Type B pancreatic cell (in vitro differentiated cells): ENCODE measurements around the gene ANKH. TPM values are rescaled to one million over a fixed set of nuclear protein-coding genes. Genes with fewer than 3 reads are reported as not detected.

Source experiments
- DNase-seq: peaks from one replicate; pipeline ENCODE4 v3.0.0; 2021; ENCODE audit warnings: mixed read lengths; ENCODE audit not compliant: unreplicated experiment; ENCODE audit errors: extremely low spot score
- H3K27ac Mint-ChIP-seq: 2 replicates; pipeline ENCODE4 v1.8.0; 2021; ENCODE audit warnings: mild to moderate bottlenecking, mixed read lengths
- H3K27me3 Mint-ChIP-seq: 2 replicates; pipeline ENCODE4 v1.8.0; 2021; ENCODE audit warnings: mixed read lengths
- H3K36me3 Mint-ChIP-seq: 2 replicates; pipeline ENCODE4 v1.8.0; 2021; ENCODE audit warnings: mixed read lengths
- H3K4me1 Mint-ChIP-seq: one replicate; pipeline ENCODE4 v1.8.0; 2021; ENCODE audit warnings: mixed read lengths; ENCODE audit not compliant: unreplicated experiment
- H3K4me3 Mint-ChIP-seq: 2 replicates; pipeline ENCODE4 v1.8.0; 2021; ENCODE audit warnings: mild to moderate bottlenecking, mixed read lengths
- H3K9me3 Mint-ChIP-seq: 2 replicates; pipeline ENCODE4 v1.8.0; 2021; ENCODE audit warnings: mixed read lengths
- total RNA-seq: library from RNA; stranded (reverse); gene quantifications from 2 replicates; pipeline ENCODE4 v1.2.1, GENCODE V29; 2021; ENCODE audit warnings: low replicate concordance
- TF ChIP-seq, protein P1 (sequence below): fragments of 200-600 bp; sonication (generic); conservative IDR thresholded peaks from 2 replicates; pipeline ENCODE4 v1.5.0; 2021; ENCODE audit warnings: antibody characterized with exemption, mild to moderate bottlenecking

The ANKH gene
- total RNA-seq, 1 donor from 2014 or later: 41.1 TPM

DNA sequence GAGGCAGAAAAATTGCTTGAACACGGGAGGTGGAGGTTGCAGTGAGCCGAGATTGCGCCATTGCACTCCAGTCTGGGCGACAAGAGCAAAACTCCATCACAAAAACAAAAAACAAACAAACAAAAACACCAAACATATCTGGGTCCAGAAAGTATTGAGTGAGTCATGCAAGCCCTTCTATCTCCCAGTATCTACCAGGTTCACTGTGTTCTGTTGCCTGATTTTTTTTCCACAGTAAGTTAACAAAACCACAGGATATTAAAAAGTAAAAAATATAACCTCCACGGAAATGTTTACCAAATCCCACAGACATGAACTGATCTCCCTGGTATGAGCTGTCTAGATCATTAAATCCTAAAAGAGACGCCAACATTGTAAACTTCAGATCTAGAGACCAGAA is 94.4 kb downstream of the ANKH start:
- H3K36me3 Mint-ChIP-seq: peaks cover 24% of the 10 kb centered on the region
- peaks cover 42% of the 10 kb centered on the region for H3K4me1 Mint-ChIP-seq
- H3K4me3 Mint-ChIP-seq: no peak overlapping the region
- H3K27me3 Mint-ChIP-seq: no peaks in the 10 kb centered on the region
- no peak overlapping the region for H3K27ac Mint-ChIP-seq
- H3K9me3 Mint-ChIP-seq: peaks cover 8% of the 10 kb centered on the region
- DNase-seq: no peak
- TF ChIP-seq, protein P1, sequence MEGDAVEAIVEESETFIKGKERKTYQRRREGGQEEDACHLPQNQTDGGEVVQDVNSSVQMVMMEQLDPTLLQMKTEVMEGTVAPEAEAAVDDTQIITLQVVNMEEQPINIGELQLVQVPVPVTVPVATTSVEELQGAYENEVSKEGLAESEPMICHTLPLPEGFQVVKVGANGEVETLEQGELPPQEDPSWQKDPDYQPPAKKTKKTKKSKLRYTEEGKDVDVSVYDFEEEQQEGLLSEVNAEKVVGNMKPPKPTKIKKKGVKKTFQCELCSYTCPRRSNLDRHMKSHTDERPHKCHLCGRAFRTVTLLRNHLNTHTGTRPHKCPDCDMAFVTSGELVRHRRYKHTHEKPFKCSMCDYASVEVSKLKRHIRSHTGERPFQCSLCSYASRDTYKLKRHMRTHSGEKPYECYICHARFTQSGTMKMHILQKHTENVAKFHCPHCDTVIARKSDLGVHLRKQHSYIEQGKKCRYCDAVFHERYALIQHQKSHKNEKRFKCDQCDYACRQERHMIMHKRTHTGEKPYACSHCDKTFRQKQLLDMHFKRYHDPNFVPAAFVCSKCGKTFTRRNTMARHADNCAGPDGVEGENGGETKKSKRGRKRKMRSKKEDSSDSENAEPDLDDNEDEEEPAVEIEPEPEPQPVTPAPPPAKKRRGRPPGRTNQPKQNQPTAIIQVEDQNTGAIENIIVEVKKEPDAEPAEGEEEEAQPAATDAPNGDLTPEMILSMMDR: no peak

DNA sequence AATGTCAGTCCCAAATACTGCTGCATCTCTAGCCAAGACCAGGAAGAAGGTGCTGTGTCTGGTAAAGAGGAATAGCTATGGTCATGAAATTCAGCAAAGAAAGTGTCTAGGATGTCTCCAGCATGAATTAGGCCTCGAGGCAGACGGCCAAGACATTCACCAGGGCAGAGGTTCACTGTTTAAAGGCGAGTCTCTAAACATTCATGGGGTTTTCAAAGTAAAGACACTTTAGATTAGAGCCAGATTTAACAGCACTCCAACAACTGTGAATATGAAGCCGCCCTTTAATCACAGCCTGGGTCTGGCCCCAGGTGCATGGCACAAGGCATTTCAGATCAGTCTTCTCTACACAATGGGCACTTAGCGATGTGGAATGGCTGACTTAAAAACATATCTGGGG is 95.0 kb downstream of the ANKH start:
- Mint-ChIP-seq H3K4me1 (peaks cover 42% of the 10 kb centered on the region), H3K9me3 (peaks cover 8% of the 10 kb centered on the region), H3K36me3 (peaks cover 18% of the 10 kb centered on the region), H3K27me3 (no peaks in the 10 kb centered on the region), H3K27ac (no peak overlapping the region), H3K4me3 (no peak overlapping the region)
- DNase-seq: no peak
- TF ChIP-seq, protein P1: no peak

- Mint-ChIP-seq H3K9me3 (peaks cover 8% of the 10 kb centered on the region), H3K4me3 (no peak overlapping the region), H3K27me3 (no peaks in the 10 kb centered on the region), H3K36me3 (peaks cover 17% of the 10 kb centered on the region), H3K4me1 (peaks cover 44% of the 10 kb centered on the region), H3K27ac (no peak overlapping the region)
- TF ChIP-seq, protein P1: no peak
- no peak for DNase-seq
Measured at GRCh38 chr5:14775857-14776256, 95.7 kb downstream of the ANKH start.

DNA sequence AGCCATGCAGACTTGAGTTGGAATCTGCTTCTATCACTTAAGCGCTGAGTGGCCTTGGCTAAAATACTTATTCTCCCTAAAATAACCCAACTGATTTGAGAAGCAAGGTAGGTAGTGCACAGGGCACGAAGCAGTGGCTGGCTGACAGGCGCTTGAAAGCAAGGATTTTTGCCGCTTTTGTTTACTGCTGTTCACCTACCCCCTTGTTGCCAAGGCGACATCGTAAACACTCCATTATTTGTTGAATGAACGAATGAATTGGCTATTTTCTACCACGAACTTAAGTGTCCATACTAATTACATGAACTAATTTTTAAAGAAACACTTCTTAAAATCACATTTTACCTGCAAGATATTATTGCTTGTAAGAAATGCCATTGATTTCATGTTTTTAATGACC is 98.0 kb downstream of the ANKH start:
- H3K36me3 Mint-ChIP-seq: peaks cover 2% of the 10 kb centered on the region
- TF ChIP-seq, protein P1: no peak
- no peak overlapping the region for H3K4me3 Mint-ChIP-seq
- no peak for DNase-seq
- no peaks in the 10 kb centered on the region for H3K27me3 Mint-ChIP-seq
- no peak overlapping the region for H3K27ac Mint-ChIP-seq
- no peaks in the 10 kb centered on the region for H3K9me3 Mint-ChIP-seq
- H3K4me1 Mint-ChIP-seq: peaks cover 30% of the 10 kb centered on the region

GRCh38 chr5:14771972-14772371 is 99.6 kb downstream of the ANKH start:
- Mint-ChIP-seq H3K27ac (no peak overlapping the region), H3K36me3 (no peaks in the 10 kb centered on the region), H3K4me1 (peaks cover 28% of the 10 kb centered on the region), H3K4me3 (no peak overlapping the region), H3K9me3 (no peaks in the 10 kb centered on the region), H3K27me3 (no peaks in the 10 kb centered on the region)
- TF ChIP-seq, protein P1: no peak
- no peak for DNase-seq

GRCh38 chr5:14771189-14771588 is 100.4 kb downstream of the ANKH start:
- Mint-ChIP-seq H3K27me3 (no peaks in the 10 kb centered on the region), H3K4me3 (no peak overlapping the region), H3K27ac (no peak overlapping the region), H3K9me3 (no peaks in the 10 kb centered on the region), H3K36me3 (no peaks in the 10 kb centered on the region), H3K4me1 (peaks cover 23% of the 10 kb centered on the region)
- TF ChIP-seq, protein P1: no peak
- DNase-seq: no peak
